ENCODE data around the gene H1-8.
"Not testable (repeated sequence)": the region's sequence is repeated elsewhere in the genome, so short reads cannot be mapped to it uniquely, and the experiment has no call there.

Gene H1-8

DNA sequence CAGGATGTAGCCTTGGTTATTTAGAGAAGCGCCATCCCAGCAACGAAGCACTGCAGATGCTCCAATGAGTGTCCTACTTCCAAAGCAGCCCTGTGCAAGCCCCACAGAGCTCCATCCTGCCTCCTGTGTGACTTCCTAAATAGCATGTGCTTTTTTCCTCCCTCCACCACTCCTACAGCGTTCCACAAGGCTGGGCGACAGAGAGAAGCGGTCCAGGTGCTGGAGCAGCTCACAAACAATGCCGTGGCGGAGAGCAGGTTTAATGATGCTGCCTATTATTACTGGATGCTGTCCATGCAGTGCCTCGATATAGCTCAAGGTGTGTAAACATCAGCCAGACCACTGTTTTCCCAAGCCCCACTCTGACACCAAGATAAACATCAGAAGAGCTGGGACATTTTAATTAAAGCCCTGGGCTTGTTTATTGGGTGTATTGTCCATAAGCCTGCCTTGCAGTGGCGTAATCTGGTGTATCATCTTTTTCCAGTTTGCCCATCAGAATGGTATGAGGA, 36.7 kb upstream of the H1-8 start:
- Mint-ChIP-seq H3K27ac (no peak overlapping the region), H3K27me3 (ENCODE audit: low read depth) (no peaks in the 10 kb centered on the region), H3K4me1 (ENCODE audit: low read depth) (peaks cover 5% of the 10 kb centered on the region), H3K9me3 (no peaks in the 10 kb centered on the region), H3K4me3 (no peak overlapping the region), H3K36me3 (ENCODE audit: low read depth) (no peaks in the 10 kb centered on the region)

DNA sequence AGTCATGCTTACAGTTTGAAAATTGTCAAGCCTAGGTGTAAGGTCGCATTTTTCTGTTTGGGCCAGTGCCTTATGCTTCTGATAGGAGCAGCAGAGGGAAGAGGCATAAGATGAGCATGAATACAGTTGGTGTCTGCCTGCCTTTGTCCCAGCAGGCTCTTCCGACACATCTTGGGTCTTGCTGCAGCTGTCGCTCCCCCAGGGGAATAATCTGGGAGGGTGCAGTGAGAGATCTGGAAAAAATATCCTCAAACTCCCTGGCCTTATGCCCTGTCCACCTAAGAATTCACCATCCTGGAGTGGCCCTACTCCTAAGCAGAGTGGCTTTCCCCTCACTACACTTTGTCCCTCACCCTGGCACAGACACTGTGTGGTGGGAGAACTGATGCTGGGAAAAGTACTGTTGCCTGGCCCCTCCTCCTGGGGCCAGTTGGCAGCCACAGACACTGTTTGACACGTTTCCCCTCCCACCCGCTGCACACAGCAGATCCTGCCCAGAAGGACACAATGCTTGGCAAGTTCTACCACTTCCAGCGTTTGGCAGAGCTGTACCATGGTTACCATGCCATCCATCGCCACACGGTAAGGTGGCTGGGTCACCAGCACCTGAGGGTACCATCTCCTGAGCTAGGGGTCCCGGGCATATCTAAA, 35.7 kb upstream of the H1-8 start:
- H3K27ac Mint-ChIP-seq, result no peak overlapping the region
- H3K4me1 Mint-ChIP-seq (ENCODE audit: low read depth), result peaks cover 5% of the 10 kb centered on the region
- no peaks in the 10 kb centered on the region for H3K27me3 Mint-ChIP-seq (ENCODE audit: low read depth)
- no peak overlapping the region for H3K4me3 Mint-ChIP-seq
- H3K36me3 Mint-ChIP-seq (ENCODE audit: low read depth), result no peaks in the 10 kb centered on the region
- no peaks in the 10 kb centered on the region for H3K9me3 Mint-ChIP-seq

DNA sequence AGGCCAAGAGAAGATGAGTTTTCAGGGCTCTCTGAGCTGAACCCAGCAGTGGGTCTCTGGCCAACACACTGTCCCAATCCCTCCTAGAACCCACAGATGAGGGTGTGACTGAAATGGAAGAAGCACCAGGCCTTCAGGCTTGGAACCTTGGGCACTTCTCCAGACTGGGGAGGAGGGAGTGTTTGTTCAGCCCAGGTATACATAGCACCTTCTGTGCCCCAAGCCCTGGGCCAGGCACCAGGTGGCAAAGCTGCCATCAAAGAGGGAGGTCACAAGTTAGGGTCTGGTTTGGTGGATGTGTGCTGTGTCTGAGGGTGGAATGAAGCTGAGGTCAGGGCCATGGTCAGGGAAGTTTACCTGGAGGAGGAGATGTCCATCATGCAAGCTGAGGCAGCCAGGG, 30.4 kb upstream of the H1-8 start:
- peaks cover 5% of the 10 kb centered on the region for H3K4me1 Mint-ChIP-seq (ENCODE audit: low read depth)
- H3K27ac Mint-ChIP-seq, result no peak overlapping the region
- no peak overlapping the region for H3K4me3 Mint-ChIP-seq
- no peaks in the 10 kb centered on the region for H3K27me3 Mint-ChIP-seq (ENCODE audit: low read depth)
- no peaks in the 10 kb centered on the region for H3K9me3 Mint-ChIP-seq
- H3K36me3 Mint-ChIP-seq (ENCODE audit: low read depth), result no peaks in the 10 kb centered on the region

DNA sequence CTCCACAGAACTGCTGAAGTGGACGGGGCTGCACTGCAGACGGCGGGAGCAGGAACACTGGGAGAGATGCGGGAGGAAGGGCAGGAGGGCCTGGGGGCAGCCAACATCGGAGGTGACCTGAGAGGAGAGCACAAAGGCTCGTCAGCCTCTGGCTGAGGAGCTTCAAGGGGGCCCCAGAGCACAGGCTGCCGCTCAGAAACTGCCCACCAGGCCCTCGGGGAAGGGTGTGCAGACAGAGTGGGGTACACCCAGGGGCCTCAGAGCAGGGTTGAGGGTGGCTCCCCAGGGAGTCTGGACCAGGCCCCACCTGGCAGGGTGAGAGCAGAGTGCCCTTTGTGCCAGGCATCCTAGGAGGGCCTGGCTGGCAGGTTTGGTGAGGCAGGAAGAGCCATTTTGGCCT, 29.3 kb upstream of the H1-8 start:
- Mint-ChIP-seq H3K36me3 (ENCODE audit: low read depth) (no peaks in the 10 kb centered on the region), H3K4me3 (no peak overlapping the region), H3K9me3 (no peaks in the 10 kb centered on the region), H3K4me1 (ENCODE audit: low read depth) (peaks cover 5% of the 10 kb centered on the region), H3K27me3 (ENCODE audit: low read depth) (no peaks in the 10 kb centered on the region), H3K27ac (no peak overlapping the region)

DNA sequence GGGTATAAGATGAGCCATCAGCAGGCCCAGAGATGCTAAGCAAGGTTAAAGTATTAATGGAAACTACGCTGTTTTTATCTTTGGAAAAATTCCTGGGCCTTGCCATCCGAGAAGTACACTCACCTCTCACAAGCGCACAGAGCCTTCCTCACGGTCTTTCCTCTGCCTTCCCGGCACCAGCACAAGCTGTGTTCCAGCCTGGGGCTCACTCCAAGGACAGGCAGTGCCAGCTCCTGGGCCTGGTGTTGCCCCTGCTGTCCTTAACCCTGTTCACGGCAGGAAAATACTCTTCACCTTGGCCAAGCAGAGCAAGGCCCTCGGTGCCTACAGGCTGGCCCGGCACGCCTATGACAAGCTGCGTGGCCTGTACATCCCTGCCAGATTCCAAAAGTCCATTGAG, 28.9 kb upstream of the H1-8 start:
- Mint-ChIP-seq H3K9me3 (no peaks in the 10 kb centered on the region), H3K27ac (no peak overlapping the region), H3K4me3 (no peak overlapping the region), H3K36me3 (ENCODE audit: low read depth) (no peaks in the 10 kb centered on the region), H3K27me3 (ENCODE audit: low read depth) (no peaks in the 10 kb centered on the region), H3K4me1 (ENCODE audit: low read depth) (peaks cover 5% of the 10 kb centered on the region)

DNA sequence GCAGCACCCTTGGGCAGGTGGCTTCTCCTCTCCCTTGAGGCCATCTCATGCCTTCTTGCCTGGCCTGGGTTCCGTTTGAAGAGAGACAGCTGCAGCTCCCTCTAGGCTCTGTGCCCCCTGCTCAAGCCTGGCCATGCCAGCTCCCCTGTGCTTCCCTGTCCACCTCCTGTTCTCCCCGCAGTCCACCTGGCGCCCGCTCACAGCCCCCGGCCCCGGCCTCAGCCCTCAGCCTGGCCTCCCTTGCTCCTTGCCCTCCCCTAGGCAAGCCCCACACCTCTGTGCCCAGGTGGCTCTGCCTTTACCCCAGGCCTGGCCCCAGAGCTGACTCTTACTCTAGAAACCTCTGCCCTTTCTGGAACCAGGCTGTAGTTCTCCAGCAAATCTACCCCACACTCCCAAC, 28.4 kb upstream of the H1-8 start:
- Mint-ChIP-seq H3K27me3 (ENCODE audit: low read depth) (no peaks in the 10 kb centered on the region), H3K4me3 (no peak overlapping the region), H3K4me1 (ENCODE audit: low read depth) (peaks cover 5% of the 10 kb centered on the region), H3K36me3 (ENCODE audit: low read depth) (no peaks in the 10 kb centered on the region), H3K27ac (no peak overlapping the region), H3K9me3 (no peaks in the 10 kb centered on the region)

DNA sequence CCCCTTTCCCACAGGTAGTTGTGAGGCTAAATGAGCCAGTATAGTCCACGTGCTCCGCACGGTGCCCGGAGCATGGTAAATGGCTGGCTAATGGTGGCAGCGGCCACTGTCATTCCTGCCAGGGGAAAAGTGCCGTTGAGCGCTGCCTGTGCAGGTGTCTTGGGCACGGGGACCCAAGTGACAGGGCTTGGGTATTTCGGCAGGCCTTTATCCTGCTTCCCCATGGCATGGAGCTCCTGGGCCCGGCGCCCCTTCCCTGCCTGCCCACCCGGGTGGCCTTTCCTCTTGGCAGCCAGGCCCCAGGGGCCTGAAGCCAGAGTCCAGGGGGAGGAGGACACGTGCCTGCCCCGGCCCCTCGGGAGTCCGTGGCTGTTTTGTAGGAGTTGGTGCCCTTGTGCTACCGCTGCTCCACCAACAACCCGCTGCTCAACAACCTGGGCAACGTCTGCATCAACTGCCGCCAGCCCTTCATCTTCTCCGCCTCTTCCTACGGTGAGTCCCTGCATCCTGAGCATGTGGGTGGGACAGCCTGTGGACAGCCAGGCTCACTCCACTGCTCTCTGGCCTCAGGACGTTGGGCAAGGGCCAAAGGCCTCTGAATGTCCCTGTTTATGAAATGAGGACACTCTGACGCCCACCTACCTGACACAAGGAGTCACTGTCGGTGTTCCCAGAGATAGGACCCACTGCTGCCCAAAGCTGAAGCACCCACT, 27.7 kb upstream of the H1-8 start:
- H3K4me3 Mint-ChIP-seq; H3K27ac Mint-ChIP-seq; H3K4me1 Mint-ChIP-seq (ENCODE audit: low read depth); H3K9me3 Mint-ChIP-seq; H3K36me3 Mint-ChIP-seq (ENCODE audit: low read depth); H3K27me3 Mint-ChIP-seq (ENCODE audit: low read depth): not testable (repeated sequence)

DNA sequence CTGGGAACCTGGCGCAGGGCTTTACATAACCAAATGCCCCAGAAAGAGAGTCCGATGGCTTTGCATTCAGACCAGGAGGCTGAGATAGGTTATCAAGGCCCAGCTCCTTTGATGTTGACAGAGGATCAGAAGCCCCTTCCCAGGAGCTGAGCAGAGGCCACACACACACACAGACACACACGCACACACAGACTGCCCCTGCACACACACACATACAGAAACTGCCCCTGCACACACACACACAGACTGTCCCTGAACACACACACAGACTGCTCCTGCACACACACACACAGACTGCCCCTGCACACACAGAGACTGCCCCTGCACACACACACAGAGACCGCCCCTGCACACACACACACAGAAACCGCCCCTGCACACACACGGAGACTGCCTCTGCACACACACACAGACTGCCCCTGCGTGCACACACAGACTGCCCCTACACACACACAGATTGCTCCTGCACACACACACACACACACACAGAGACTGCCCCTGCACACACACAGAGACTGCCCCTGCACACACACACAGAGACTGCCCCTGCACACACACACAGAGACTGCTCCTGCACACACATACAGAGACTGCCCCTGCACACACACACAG, 27.0 kb upstream of the H1-8 start:
- not testable (repeated sequence) for H3K27ac Mint-ChIP-seq

DNA sequence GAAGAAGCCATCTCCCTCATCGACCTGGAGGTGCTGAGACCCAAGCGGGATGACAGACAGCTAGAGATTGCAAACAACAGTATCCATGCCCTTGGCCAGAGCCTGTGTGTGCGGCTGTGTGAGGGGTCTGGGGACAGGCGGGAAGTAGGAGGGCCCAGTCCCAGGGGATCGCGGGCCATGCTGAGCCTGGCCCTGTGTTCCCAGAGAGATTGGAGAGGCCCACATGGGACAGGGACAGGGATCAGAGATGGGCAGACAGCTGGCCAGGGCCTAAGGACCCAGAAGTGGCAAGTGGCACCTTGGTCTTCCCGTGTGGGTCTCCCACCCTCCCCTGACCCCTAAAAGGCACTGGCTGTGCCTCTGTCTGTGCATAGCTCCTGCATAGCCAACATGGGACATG, 25.5 kb upstream of the H1-8 start:
- Mint-ChIP-seq H3K36me3 (ENCODE audit: low read depth) (no peaks in the 10 kb centered on the region), H3K27me3 (ENCODE audit: low read depth) (no peaks in the 10 kb centered on the region), H3K27ac (no peak overlapping the region), H3K9me3 (no peaks in the 10 kb centered on the region), H3K4me3 (no peak overlapping the region), H3K4me1 (ENCODE audit: low read depth) (no peaks in the 10 kb centered on the region)

More for the DNA sequence above, 27.0 kb upstream of the H1-8 start:
- H3K4me1 Mint-ChIP-seq (ENCODE audit: low read depth); H3K36me3 Mint-ChIP-seq (ENCODE audit: low read depth); H3K4me3 Mint-ChIP-seq; H3K27me3 Mint-ChIP-seq (ENCODE audit: low read depth); H3K9me3 Mint-ChIP-seq: not testable (repeated sequence)

DNA sequence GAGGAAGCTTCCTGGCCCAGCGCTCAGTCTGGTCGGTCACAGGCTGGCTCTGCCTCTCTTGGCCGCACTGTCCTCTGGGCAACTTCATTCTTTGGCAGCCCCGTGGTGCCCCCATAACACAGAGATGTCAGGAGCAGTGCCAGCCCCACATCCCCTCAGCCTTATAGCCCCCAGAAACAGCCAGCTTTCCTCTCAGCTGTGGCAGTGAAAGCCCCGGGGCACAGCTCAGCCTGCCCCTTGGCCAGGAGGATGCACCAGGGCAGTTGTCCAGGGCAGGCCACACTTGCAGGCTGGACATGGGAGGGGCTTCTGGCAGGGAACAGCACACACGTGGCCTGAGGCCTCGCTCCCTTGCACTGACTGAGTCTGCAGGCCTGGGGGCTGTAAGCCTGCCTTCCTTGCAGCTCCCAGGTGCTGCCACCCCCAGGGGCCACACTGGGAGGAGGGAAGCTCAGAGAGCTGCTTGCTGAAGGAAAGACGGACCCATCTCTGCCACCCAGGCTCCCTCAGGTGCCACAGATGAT, 24.9 kb upstream of the H1-8 start:
- Mint-ChIP-seq H3K27me3 (ENCODE audit: low read depth) (no peaks in the 10 kb centered on the region), H3K9me3 (no peaks in the 10 kb centered on the region), H3K4me3 (no peak overlapping the region), H3K36me3 (ENCODE audit: low read depth) (no peaks in the 10 kb centered on the region), H3K4me1 (ENCODE audit: low read depth) (no peaks in the 10 kb centered on the region), H3K27ac (no peak overlapping the region)

DNA sequence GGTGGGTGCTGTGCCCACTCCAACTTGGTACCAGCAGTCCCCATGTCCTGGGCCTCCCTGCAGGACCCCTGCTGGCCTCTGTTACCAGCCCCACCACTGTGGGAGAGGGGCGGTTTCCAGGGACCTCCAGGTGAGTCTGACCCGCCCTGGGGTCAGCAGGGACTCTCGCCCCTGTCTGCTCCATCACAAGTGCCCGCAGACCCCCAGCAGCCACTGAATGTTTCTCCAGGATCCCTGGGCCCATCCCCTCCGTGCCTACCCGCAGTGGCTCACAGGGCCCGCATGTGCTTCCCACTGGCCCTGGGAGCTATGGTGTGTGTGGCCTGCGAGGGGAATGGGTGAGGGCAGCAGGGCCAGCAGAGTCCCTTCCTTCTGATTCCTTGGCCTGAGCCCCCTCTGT, 24.4 kb upstream of the H1-8 start:
- Mint-ChIP-seq H3K4me1 (ENCODE audit: low read depth) (no peaks in the 10 kb centered on the region), H3K27me3 (ENCODE audit: low read depth) (no peaks in the 10 kb centered on the region)

DNA sequence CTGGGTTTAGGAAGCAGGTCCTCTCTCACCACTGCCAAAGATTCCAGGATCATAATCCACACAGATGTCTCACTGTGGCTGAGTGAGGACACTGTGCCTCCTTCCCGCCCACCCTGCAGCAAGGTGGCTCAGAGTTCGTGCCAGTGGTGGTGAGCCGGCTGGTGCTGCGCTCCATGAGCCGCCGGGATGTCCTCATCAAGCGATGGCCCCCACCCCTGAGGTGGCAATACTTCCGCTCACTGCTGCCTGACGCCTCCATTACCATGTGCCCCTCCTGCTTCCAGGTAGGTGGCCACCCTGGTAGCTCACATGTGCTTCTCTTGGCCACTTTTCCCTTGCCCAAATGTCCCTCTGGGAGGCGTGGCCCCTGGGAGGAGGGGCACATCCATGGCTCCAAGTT, 23.5 kb upstream of the H1-8 start:
- no peaks in the 10 kb centered on the region for H3K27me3 Mint-ChIP-seq (ENCODE audit: low read depth)
- no peak overlapping the region for H3K27ac Mint-ChIP-seq
- no peaks in the 10 kb centered on the region for H3K9me3 Mint-ChIP-seq
- H3K4me1 Mint-ChIP-seq (ENCODE audit: low read depth), result no peaks in the 10 kb centered on the region
- H3K36me3 Mint-ChIP-seq (ENCODE audit: low read depth), result no peaks in the 10 kb centered on the region
- H3K4me3 Mint-ChIP-seq, result no peak overlapping the region

More for the DNA sequence above, 24.4 kb upstream of the H1-8 start:
- no peaks in the 10 kb centered on the region for H3K9me3 Mint-ChIP-seq
- H3K36me3 Mint-ChIP-seq (ENCODE audit: low read depth), result no peaks in the 10 kb centered on the region
- H3K4me3 Mint-ChIP-seq, result no peak overlapping the region
- H3K27ac Mint-ChIP-seq, result no peak overlapping the region

DNA sequence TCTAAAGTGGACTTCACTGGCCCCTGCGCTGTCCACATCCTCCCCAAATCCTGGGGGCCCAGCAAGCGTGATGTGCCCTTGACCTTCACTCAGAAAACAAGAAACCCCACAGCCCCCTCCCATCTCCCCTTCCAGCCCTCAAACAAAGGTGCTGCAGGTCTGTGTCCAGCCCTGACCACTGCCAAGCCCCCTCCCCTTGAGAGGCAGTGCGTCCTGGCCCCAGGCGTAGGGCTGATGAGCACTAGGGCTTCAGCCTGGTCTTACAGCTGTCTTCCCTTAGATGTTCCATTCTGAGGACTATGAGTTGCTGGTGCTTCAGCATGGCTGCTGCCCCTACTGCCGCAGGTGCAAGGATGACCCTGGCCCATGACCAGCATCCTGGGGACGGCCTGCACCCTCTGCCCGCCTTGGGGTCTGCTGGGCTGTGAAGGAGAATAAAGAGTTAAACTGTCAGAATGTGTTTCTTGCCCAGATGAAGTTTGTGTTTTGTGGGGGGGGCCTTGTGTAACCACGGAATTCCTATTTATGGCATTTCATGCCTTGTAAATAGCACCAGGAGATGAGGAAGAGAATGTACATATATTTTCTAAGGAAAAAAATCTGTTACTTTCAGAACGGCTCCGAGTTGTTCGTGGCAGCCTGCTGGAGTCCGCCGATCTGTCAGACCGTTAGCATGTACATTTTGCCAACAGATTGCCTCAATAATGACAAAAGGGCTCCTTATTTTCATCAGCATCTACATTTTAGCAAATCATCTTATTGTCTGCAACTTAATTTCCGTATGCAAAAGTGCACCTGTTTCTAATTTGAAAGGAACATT, 22.9 kb upstream of the H1-8 start:
- Mint-ChIP-seq H3K4me3 (no peak overlapping the region), H3K36me3 (ENCODE audit: low read depth) (no peaks in the 10 kb centered on the region), H3K4me1 (ENCODE audit: low read depth) (no peaks in the 10 kb centered on the region), H3K9me3 (no peaks in the 10 kb centered on the region), H3K27ac (no peak overlapping the region), H3K27me3 (ENCODE audit: low read depth) (no peaks in the 10 kb centered on the region)

DNA sequence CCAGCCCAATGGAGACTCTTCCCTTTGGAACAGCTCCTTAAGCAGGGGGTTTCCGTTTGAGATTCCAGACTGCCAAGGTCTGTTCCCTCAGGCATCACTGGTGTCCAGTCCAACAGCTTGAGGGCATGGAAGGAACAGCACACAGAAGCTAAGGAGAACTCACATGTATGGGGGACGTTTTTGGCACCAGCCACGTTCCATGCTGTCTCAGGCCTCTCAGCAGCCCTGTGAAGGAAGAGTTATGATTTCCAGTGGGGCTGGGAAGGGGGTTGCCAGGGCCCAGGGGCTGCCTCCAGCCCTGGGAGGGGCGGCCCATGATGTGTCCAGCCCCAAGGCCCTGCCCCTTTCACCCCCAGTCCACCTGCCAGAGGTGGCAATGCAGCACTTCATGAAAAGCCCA, 22.0 kb upstream of the H1-8 start:
- no peaks in the 10 kb centered on the region for H3K27me3 Mint-ChIP-seq (ENCODE audit: low read depth)
- H3K36me3 Mint-ChIP-seq (ENCODE audit: low read depth), result no peaks in the 10 kb centered on the region
- H3K4me3 Mint-ChIP-seq, result no peak overlapping the region
- no peaks in the 10 kb centered on the region for H3K4me1 Mint-ChIP-seq (ENCODE audit: low read depth)
- H3K27ac Mint-ChIP-seq, result peak overlapping the region; percentile 20
- H3K9me3 Mint-ChIP-seq, result no peaks in the 10 kb centered on the region

All from T-helper 1 cell treated with Interleukin-12 subunit alpha and Interleukin-12 subunit beta and Interleukin-4 antibody, amounts not matched to agents 30 μg/mL and 1 μg/mL, for 36 hours (primary cell).